KMS-11 (cell line): ENCODE measurements around the gene KCNQ1OT1.

ENCODE experiments used
- H2AFZ ChIP-seq: fragments of 200-600 bp; sonication (generic); 2 replicates; pipeline ENCODE4 v1.6.1; 2016; ENCODE audit warnings: antibody characterized with exemption, mixed run types, low read depth
- H3K27ac ChIP-seq: fragments of 200-600 bp; sonication (generic); 2 replicates; pipeline ENCODE4 v1.6.1; 2016; ENCODE audit warnings: mild to moderate bottlenecking, mixed run types
- H3K27me3 ChIP-seq: fragments of 200-600 bp; sonication (generic); 2 replicates; pipeline ENCODE4 v1.6.1; 2017; ENCODE audit warnings: mild to moderate bottlenecking, low read depth, mixed run types, moderate library complexity; ENCODE audit not compliant: insufficient read depth
- H3K36me3 ChIP-seq: fragments of 200-600 bp; sonication (generic); 2 replicates; pipeline ENCODE4 v1.6.1; 2017; ENCODE audit warnings: mild to moderate bottlenecking, mixed run types; ENCODE audit not compliant: insufficient read depth
- H3K4me1 ChIP-seq: fragments of 200-600 bp; sonication (generic); 2 replicates; pipeline ENCODE4 v1.6.1; 2016; ENCODE audit warnings: mild to moderate bottlenecking, low read depth, mixed run types; ENCODE audit not compliant: poor library complexity, severe bottlenecking
- H3K4me2 ChIP-seq: fragments of 200-600 bp; sonication (generic); 2 replicates; pipeline ENCODE4 v1.7.0; 2016; ENCODE audit warnings: mild to moderate bottlenecking, mixed run types
- H3K4me3 ChIP-seq: fragments of 200-600 bp; sonication (generic); IDR thresholded peaks from 2 replicates; pipeline ENCODE4 v1.6.1; 2017; ENCODE audit warnings: low read depth, low read length, mixed read lengths; ENCODE audit not compliant: insufficient read depth
- H3K79me2 ChIP-seq: fragments of 200-600 bp; sonication (generic); 2 replicates; pipeline ENCODE4 v1.6.1; 2016; ENCODE audit warnings: low read depth, mixed run types; ENCODE audit not compliant: insufficient read depth
- H3K9ac ChIP-seq: fragments of 200-600 bp; sonication (generic); 2 replicates; pipeline ENCODE4 v1.6.1; 2016; ENCODE audit warnings: mild to moderate bottlenecking, mixed run types
- H4K20me1 ChIP-seq: fragments of 200-600 bp; sonication (generic); 2 replicates; pipeline ENCODE4 v1.6.1; 2016; ENCODE audit warnings: mild to moderate bottlenecking, mixed run types; ENCODE audit not compliant: insufficient read depth
- TF ChIP-seq, protein P1 (sequence below): fragments of 200-600 bp; sonication (generic); conservative IDR thresholded peaks from 2 replicates; pipeline ENCODE4 v1.6.1; 2017; ENCODE audit warnings: low read depth, mild to moderate bottlenecking, antibody characterized with exemption, low read length, moderate library complexity, mixed read lengths

The KCNQ1OT1 gene

DNA sequence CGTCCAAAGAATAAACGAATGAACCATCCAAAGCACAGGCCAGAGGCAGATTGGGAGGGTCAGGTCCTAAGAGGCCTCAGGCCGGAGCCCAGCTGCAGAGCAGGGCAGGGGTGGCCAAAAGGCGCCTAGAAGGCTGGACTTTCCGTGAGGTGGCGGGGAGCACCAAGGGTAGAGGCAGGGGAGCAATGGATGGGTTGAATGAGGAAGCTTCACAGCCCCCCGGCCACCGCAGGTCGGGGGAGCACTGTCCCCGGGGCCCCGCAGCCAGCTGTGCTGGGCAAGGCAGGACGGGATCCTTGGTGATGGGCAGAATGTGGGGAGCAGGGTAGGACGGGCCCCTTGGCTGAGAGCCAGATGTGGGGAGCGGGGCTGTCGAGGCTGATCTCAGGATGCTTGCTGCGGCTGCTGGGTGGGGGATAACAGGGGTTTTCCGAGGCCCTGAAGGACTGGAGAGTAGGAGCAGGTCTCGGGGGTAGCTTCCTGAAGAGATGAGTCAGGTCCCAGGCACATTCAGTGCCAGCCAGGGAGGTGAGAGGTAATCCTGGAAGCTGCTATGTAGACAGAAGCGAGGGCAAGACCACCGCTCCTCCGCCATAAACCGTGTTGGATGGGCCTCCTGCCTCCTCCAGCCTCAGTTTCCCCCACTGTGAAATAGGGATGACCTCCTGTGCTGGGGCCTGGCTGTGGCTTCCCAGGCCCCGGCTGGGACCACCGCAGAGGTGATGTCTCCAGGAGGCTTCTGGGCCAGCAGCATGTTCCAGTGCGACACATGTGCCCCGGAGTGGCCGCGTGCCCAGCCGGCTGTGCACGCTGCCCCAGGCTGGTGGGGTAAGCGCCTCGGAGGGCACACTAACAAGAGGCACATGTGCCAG lies 34.6 kb upstream of the KCNQ1OT1 start:
- Histone ChIP-seq H3K4me2 (no peak overlapping the region), H3K36me3 (no peaks in the 10 kb centered on the region), H3K79me2 (no peaks in the 10 kb centered on the region), H4K20me1 (no peaks in the 10 kb centered on the region), H3K9ac (no peak overlapping the region), H2AFZ (no peak overlapping the region), H3K4me3 (no peak overlapping the region), H3K4me1 (no peaks in the 10 kb centered on the region), H3K27me3 (no peaks in the 10 kb centered on the region), H3K27ac (no peak overlapping the region)
- TF ChIP-seq, protein P1, sequence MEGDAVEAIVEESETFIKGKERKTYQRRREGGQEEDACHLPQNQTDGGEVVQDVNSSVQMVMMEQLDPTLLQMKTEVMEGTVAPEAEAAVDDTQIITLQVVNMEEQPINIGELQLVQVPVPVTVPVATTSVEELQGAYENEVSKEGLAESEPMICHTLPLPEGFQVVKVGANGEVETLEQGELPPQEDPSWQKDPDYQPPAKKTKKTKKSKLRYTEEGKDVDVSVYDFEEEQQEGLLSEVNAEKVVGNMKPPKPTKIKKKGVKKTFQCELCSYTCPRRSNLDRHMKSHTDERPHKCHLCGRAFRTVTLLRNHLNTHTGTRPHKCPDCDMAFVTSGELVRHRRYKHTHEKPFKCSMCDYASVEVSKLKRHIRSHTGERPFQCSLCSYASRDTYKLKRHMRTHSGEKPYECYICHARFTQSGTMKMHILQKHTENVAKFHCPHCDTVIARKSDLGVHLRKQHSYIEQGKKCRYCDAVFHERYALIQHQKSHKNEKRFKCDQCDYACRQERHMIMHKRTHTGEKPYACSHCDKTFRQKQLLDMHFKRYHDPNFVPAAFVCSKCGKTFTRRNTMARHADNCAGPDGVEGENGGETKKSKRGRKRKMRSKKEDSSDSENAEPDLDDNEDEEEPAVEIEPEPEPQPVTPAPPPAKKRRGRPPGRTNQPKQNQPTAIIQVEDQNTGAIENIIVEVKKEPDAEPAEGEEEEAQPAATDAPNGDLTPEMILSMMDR: no peak

DNA sequence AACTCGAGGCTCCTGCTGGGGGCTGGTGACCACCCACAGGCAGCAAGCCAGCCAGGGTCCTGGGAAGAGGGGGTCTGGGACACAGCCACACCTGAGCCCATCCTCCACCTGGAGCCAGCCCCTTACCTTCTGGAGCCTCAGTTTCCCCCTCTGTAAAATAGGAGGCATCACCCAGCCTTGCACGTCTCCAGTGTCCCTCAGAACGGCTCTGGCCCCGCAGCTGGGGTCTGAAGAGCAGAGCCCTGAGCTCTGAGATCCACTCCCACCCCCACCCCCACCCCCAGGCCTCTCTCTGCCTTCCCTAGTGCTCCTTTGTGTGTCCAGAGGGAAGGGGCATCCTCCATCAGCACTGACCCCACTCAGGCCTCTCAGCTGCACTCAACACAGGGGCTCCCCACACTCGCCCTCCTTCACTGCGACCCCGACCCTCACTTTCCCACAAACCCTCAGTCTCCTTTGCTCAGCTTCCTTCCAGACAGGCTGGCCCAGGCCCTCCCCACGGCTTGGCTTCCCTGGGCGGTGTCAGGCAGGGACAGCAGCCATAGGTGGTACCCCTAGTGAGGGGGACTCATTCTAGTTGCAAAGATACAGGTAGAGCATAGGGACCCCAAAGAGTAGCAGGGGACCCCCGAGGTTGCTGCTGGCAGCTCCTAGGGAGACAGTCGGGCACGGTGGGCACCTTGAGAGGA lies 33.3 kb upstream of the KCNQ1OT1 start:
- Histone ChIP-seq H3K4me2 (no peak overlapping the region), H3K4me3 (no peak overlapping the region), H3K9ac (no peak overlapping the region), H3K4me1 (no peaks in the 10 kb centered on the region), H3K27me3 (no peaks in the 10 kb centered on the region), H4K20me1 (no peaks in the 10 kb centered on the region), H3K79me2 (no peaks in the 10 kb centered on the region), H3K36me3 (no peaks in the 10 kb centered on the region), H2AFZ (no peak overlapping the region), H3K27ac (no peak overlapping the region)
- TF ChIP-seq, protein P1: no peak

DNA sequence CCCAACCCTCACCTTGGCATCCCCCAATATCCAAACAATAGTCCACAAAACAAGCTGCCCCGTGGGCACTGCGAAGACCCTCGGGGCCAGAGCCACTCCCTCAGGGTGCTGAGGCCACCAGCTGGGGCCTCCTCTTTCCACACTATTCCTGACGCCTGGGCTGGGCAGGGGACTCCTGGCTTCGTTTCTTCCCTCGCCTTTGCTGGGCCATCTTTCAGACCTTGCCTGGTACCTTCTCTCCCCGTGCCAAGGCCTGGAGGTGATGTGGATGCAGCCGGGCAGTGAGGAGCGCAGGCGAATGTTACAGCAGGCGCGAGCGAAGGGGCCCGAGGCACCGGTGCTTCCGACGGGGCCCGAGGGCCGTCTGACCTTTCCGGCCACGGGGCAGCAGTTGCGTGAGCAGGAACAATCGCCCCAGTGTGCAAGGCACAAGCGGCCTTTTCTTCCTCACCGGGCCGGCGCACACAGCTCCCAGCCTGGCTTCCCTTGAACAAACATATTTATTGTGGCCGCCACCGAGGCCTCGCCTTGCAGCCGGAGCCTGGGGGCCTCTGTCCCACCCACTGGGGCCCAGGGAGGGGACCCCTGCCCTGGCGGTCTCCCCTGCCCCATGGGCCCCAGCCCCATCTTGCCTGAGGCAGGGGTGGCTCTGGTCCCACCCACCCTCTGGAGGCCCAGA lies 32.6 kb upstream of the KCNQ1OT1 start:
- Histone ChIP-seq H3K36me3 (no peaks in the 10 kb centered on the region), H3K4me3 (no peak overlapping the region), H3K4me2 (no peak overlapping the region), H3K27ac (no peak overlapping the region), H3K9ac (no peak overlapping the region), H3K79me2 (no peaks in the 10 kb centered on the region), H3K4me1 (no peaks in the 10 kb centered on the region), H2AFZ (no peak overlapping the region), H4K20me1 (no peaks in the 10 kb centered on the region), H3K27me3 (no peaks in the 10 kb centered on the region)
- TF ChIP-seq, protein P1: no peak

DNA sequence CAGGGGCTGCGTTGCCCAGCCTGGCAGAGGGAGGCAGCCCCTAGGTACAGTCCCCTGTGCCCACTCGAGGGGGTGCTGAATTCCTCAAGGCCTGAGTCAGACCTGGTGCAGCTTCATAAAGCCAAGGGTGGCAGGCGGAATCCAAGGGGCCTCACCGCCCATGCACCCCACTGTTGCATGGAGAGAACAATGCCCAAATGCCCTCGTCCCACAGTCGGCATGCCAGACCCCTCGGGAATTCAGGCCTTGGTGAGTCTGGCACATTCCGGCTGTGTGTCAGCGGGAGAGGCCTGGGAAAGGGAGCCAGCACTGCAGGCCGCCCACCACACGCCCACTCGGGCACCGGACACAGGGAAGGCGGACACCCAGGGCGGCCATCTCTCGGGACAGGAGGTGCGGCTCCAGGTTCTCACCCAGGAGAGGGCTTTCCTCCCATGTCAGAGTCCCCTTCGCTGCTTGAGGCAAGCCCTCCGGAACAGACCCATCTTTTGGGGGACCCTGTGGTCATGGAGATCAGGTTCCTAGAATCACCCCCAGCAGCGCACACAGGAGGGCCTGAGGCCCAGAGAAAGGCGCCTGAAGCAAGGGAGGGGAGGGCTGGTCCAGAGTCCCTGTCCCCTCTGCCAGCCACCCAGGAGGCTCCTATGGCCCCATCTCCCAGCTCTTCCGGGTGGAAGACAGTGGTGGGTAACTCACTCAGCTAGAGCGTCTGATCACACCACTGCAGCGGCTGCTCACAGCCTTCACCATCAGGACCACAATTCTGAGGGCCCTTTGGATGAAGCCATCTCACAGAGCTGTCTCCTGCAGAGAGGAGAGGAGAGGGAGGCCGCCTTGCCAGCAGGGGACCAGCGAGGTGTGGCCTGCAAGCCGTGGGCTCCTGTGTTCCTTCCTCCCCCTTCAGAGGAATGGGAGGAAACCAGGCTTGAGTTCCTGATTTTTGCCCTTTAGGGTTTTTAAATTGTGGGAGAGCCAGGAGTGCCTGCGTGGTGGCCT lies 31.6 kb upstream of the KCNQ1OT1 start:
- Histone ChIP-seq H3K27me3 (no peaks in the 10 kb centered on the region), H3K79me2 (no peaks in the 10 kb centered on the region), H3K4me1 (no peaks in the 10 kb centered on the region), H3K9ac (no peak overlapping the region), H3K36me3 (no peaks in the 10 kb centered on the region), H3K4me3 (no peak overlapping the region), H3K4me2 (no peak overlapping the region), H4K20me1 (no peaks in the 10 kb centered on the region), H2AFZ (no peak overlapping the region), H3K27ac (no peak overlapping the region)
- TF ChIP-seq, protein P1: no peak
